Measurements from ENCODE around the gene APOB. TPM values are rescaled to one million over a fixed set of nuclear protein-coding genes. Genes with fewer than 3 reads are reported as not detected.

The APOB gene
- total RNA-seq: 10 to 100 TPM in 1 of 2 donors, 1 to 10 TPM in 1; 7.5 to 14.1 TPM
- 1.5 TPM for polyA plus RNA-seq (2013, experiment 1 of 2)
- 1.2 TPM for polyA plus RNA-seq (2013, experiment 2 of 2)
- long read RNA-seq, experiment 1, partial matches to known transcripts: 8 of 9 reads
- long read RNA-seq, experiment 1, other reads (novel, unspliced or antisense): 1 of 9 reads
- long read RNA-seq, experiment 2, partial matches to known transcripts: 7 of 10 reads
- long read RNA-seq, experiment 2, other reads (novel, unspliced or antisense): 3 of 10 reads
- long read RNA-seq, experiment 3, partial matches to known transcripts: 17 of 22 reads
- long read RNA-seq, experiment 3, other reads (novel, unspliced or antisense): 5 of 22 reads
- long read RNA-seq, experiment 4: 0 reads

DNA sequence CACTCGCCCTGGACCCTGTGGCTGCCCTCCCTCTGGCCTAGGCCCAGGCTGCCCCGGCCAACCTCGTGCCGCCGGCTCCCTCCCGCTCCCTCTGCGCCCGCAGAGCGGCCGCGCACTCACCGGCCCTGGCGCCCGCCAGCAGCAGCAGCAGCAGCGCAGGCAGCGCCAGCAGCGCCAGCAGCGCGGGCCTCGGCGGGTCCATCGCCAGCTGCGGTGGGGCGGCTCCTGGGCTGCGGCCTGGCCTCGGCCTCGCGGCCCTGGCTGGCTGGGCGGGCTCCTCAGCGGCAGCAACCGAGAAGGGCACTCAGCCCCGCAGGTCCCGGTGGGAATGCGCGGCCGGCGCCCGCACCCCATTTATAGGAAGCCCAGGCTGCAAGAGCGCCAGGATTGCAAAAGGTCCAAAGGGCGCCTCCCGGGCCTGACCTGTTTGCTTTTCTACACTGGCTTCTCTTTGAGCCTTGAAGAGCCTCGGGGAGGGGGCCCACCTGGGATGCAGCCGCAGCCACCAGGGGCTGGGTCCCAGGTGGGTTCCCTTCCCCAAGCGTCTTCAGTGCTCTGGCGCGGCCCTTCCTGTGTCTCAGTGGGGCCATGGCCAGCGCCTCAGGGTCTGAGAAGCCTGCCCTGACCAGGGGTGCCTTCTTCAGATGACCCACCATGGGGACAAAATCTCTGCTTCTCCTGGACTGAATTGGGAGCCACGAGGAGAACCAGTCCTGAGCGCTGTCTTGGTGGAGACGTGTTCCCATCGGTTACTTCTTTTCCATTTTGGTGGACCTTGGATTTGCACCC lies at the start of gene APOB:
APOB (minus strand) TSS at position 330 of the 789 bp plus-strand sequence; CDS start at position 202, 128 bp downstream.
- peaks cover 3% of the 10 kb centered on the region for H3K36me3 Mint-ChIP-seq (ENCODE audit: low read depth)
- H3K4me3 ChIP-seq (ENCODE audit: low read length): peak within 1 kb of the TSS; percentile 75

GRCh38 chr2:21092308-21092869 lies 48.5 kb upstream of the APOB start:
- Mint-ChIP-seq H3K4me3 (no peak overlapping the region), H3K36me3 (ENCODE audit: low read depth) (no peaks in the 10 kb centered on the region), H3K4me1 (peaks cover 11% of the 10 kb centered on the region), H3K27me3 (ENCODE audit: insufficient read depth) (no peaks in the 10 kb centered on the region), H3K9me3 (no peaks in the 10 kb centered on the region), H3K27ac (no peak overlapping the region)
- Histone ChIP-seq H3K27me3 (ENCODE audit: control insufficient read depth, insufficient read depth, low read length, poor library complexity, severe bottlenecking) (no peaks in the 10 kb centered on the region), H3K4me3 (ENCODE audit: low read length) (no peak overlapping the region), H3K27ac (ENCODE audit: low read depth, low read length) (no peak overlapping the region), H3K9me3 (ENCODE audit: control insufficient read depth, low read length) (no peaks in the 10 kb centered on the region), H3K9ac (ENCODE audit: extremely low read depth, low read length, poor library complexity, severe bottlenecking) (no peak overlapping the region), H3K4me1 (ENCODE audit: control insufficient read depth, insufficient read depth, low read length) (no peaks in the 10 kb centered on the region), H3K36me3 (ENCODE audit: control insufficient read depth, insufficient read depth, low read length) (no peaks in the 10 kb centered on the region)
- TF ChIP-seq CTCF (conservative IDR thresholded peaks at IDR 0.05): no peak
- DNase-seq: no peak
- 84 to 89% methylated on average over 3 of the region's 3 CpGs for WGBS, 2 experiments (ENCODE audit: insufficient coverage in 1 of 2, insufficient read length in 1 of 2)

More for the DNA sequence above, at the start of gene APOB:
- Mint-ChIP-seq H3K4me3 (peak within 1 kb of the TSS; percentile 59), H3K9me3 (no peaks in the 10 kb centered on the region), H3K27ac (no peak within 1 kb of the TSS), H3K4me1 (peaks cover 24% of the 10 kb centered on the region), H3K27me3 (ENCODE audit: insufficient read depth) (peaks cover 46% of the 10 kb centered on the region)
- WGBS, 2 experiments (ENCODE audit: insufficient coverage in 1 of 2, insufficient read length in 1 of 2): 17 to 23% methylated on average over 3 to 51 of the region's 51 CpGs
- no peak within 1 kb of the TSS for H3K27ac ChIP-seq (ENCODE audit: low read depth, low read length)
- TF ChIP-seq CTCF (conservative IDR thresholded peaks at IDR 0.05): peak; percentile 25
- DNase-seq: peak; percentile 87
- H3K9me3 ChIP-seq (ENCODE audit: control insufficient read depth, low read length): no peaks in the 10 kb centered on the region
- H3K27me3 ChIP-seq (ENCODE audit: control insufficient read depth, insufficient read depth, low read length, poor library complexity, severe bottlenecking): peaks cover 28% of the 10 kb centered on the region
- H3K36me3 ChIP-seq (ENCODE audit: control insufficient read depth, insufficient read depth, low read length): no peaks in the 10 kb centered on the region
- no peak within 1 kb of the TSS for H3K9ac ChIP-seq (ENCODE audit: extremely low read depth, low read length, poor library complexity, severe bottlenecking)
- peaks cover 3% of the 10 kb centered on the region for H3K4me1 ChIP-seq (ENCODE audit: control insufficient read depth, insufficient read depth, low read length)

DNA sequence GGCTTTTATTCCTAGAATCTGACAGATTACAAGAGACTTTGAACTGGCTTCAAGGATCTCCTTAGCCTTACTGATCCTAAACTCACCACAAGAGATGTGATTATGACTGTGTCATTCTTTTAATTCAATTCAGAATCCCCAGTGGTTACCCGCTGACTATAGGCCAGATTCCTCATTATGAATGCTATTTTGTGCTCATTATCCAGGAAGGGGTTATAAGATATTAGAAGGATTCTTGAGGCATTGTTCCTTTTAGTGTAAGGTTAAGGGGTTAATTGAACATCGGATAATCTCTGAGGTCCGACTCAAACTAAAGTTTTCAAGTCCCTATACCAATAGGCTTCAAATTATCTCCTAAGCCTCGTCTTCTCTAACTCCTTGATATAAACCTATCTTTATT lies 40.5 kb upstream of the APOB start:
- Histone ChIP-seq H3K27ac (ENCODE audit: low read depth, low read length) (no peak overlapping the region), H3K9ac (ENCODE audit: extremely low read depth, low read length, poor library complexity, severe bottlenecking) (no peak overlapping the region), H3K27me3 (ENCODE audit: control insufficient read depth, insufficient read depth, low read length, poor library complexity, severe bottlenecking) (no peaks in the 10 kb centered on the region), H3K36me3 (ENCODE audit: control insufficient read depth, insufficient read depth, low read length) (no peaks in the 10 kb centered on the region), H3K4me3 (ENCODE audit: low read length) (no peak overlapping the region), H3K9me3 (ENCODE audit: control insufficient read depth, low read length) (no peaks in the 10 kb centered on the region), H3K4me1 (ENCODE audit: control insufficient read depth, insufficient read depth, low read length) (no peaks in the 10 kb centered on the region)
- no peaks in the 10 kb centered on the region for H3K27me3 Mint-ChIP-seq (ENCODE audit: insufficient read depth)
- 86 to 99% methylated on average over 1 to 4 of the region's 4 CpGs for WGBS, 2 experiments (ENCODE audit: insufficient coverage in 1 of 2, insufficient read length in 1 of 2)
- H3K36me3 Mint-ChIP-seq (ENCODE audit: low read depth): no peaks in the 10 kb centered on the region
- peaks cover 6% of the 10 kb centered on the region for H3K9me3 Mint-ChIP-seq
- no peak overlapping the region for H3K4me3 Mint-ChIP-seq
- no peak for TF ChIP-seq CTCF (conservative IDR thresholded peaks at IDR 0.05)
- H3K4me1 Mint-ChIP-seq: no peaks in the 10 kb centered on the region
- no peak for DNase-seq
- H3K27ac Mint-ChIP-seq: no peak overlapping the region

Measured in endodermal cell (in vitro differentiated cells).